Neural crest cell (in vitro differentiated cells): ENCODE data around the gene RBM4. TPM values are rescaled to one million over a fixed set of nuclear protein-coding genes. Genes with fewer than 3 reads are reported as not detected.
"Not testable (repeated sequence)": the region's sequence is repeated elsewhere in the genome, so short reads cannot be mapped to it uniquely, and the experiment has no call there.

Experiments
- DNase-seq: peaks from one replicate; pipeline ENCODE4 v3.0.0; 2021; ENCODE audit warnings: low read depth, mixed read lengths, low spot score
- H3K27ac Mint-ChIP-seq: one replicate; pipeline ENCODE4 v1.8.0; 2021; ENCODE audit warnings: mild to moderate bottlenecking, mixed read lengths; ENCODE audit not compliant: unreplicated experiment
- H3K27me3 Mint-ChIP-seq: 2 replicates; pipeline ENCODE4 v1.8.0; 2021; ENCODE audit warnings: low read depth, mild to moderate bottlenecking, mixed read lengths
- H3K36me3 Mint-ChIP-seq: 2 replicates; pipeline ENCODE4 v1.8.0; 2021; ENCODE audit warnings: low read depth, mild to moderate bottlenecking, mixed read lengths
- H3K4me1 Mint-ChIP-seq: 2 replicates; pipeline ENCODE4 v1.8.0; 2021; ENCODE audit warnings: mixed read lengths
- H3K4me3 Mint-ChIP-seq: one replicate; pipeline ENCODE4 v1.8.0; 2021; ENCODE audit warnings: mild to moderate bottlenecking, mixed read lengths
- H3K9me3 Mint-ChIP-seq: 2 replicates; pipeline ENCODE4 v1.8.0; 2021; ENCODE audit warnings: mixed read lengths
- CTCF ChIP-seq: fragments of 200-600 bp; sonication (generic); conservative IDR thresholded peaks from 2 replicates; pipeline ENCODE4 v1.5.0; 2021; ENCODE audit warnings: antibody characterized with exemption, mild to moderate bottlenecking
- total RNA-seq: library from RNA; stranded (reverse); gene quantifications from 2 replicates; pipeline ENCODE4 v1.2.1, GENCODE V29; 2021

Gene RBM4
- total RNA-seq, 1 donor from 2014 or later = 268 TPM

GRCh38 chr11:66636411-66636810 lies 2.1 kb upstream of the RBM4 start:
- Mint-ChIP-seq H3K4me1 (peaks cover 44% of the 10 kb centered on the region), H3K27ac (no peak overlapping the region), H3K9me3 (no peaks in the 10 kb centered on the region), H3K4me3 (peak overlapping the region; percentile 79), H3K27me3 (peaks cover 11% of the 10 kb centered on the region), H3K36me3 (peaks cover 36% of the 10 kb centered on the region)
- DNase-seq = no peak
- TF ChIP-seq CTCF = no peak

- no peak for DNase-seq
- H3K27me3 Mint-ChIP-seq = peaks cover 11% of the 10 kb centered on the region
- H3K4me1 Mint-ChIP-seq = peaks cover 56% of the 10 kb centered on the region
- peaks cover 39% of the 10 kb centered on the region for H3K36me3 Mint-ChIP-seq
- H3K27ac Mint-ChIP-seq = peak overlapping the region; percentile 61
- peak overlapping the region; percentile 99 for H3K4me3 Mint-ChIP-seq
- TF ChIP-seq CTCF = no peak
- H3K9me3 Mint-ChIP-seq = no peaks in the 10 kb centered on the region
Observed at GRCh38 chr11:66637557-66638176, 836 bp upstream of the RBM4 start.

DNA sequence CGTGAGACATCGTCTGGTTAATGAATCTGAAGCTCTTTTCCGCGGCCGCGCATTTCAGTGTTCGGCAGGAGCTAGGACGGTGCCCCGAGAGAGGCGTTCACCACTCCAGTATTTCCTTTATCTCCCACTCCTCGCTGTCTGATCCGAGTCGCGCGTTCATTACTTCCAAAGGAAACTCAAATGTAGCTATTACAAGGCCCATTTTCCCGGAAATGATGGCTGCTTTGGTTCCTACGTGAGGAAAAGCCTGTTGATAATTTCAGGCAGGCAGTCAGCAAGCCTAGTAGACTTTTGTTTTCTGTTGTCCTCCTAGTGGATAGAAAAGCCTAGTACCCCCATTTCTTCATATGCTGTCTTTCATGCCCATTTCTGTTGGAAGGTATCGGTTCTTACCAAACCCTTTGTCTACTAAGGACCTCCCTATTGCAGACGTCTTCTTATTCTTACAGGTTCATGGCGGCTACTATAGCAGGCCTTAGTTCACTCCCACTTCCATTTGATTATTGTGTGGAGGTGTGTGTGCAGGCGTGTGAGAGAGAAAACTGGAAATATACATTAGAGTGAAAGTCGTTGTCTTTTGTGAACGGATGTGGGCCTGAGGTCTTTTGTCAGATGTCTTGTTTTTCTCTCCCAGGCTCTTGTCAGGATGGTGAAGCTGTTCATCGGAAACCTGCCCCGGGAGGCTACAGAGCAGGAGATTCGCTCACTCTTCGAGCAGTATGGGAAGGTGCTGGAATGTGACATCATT lies 737 bp downstream of the RBM4 start:
- no peak for DNase-seq
- TF ChIP-seq CTCF = peak; percentile 29
- peaks cover 70% of the 10 kb centered on the region for H3K4me1 Mint-ChIP-seq
- H3K27ac Mint-ChIP-seq = peak overlapping the region; percentile 100
- H3K36me3 Mint-ChIP-seq = peaks cover 49% of the 10 kb centered on the region
- peak overlapping the region; percentile 99 for H3K4me3 Mint-ChIP-seq
- peaks cover 11% of the 10 kb centered on the region for H3K27me3 Mint-ChIP-seq
- no peaks in the 10 kb centered on the region for H3K9me3 Mint-ChIP-seq

GRCh38 chr11:66639814-66640340 lies 1.4 kb downstream of the RBM4 start:
- peak overlapping the region; percentile 99 for H3K4me3 Mint-ChIP-seq
- H3K9me3 Mint-ChIP-seq, DNase-seq: not testable (repeated sequence)
- H3K36me3 Mint-ChIP-seq = peaks cover 48% of the 10 kb centered on the region
- H3K27me3 Mint-ChIP-seq = peaks cover 11% of the 10 kb centered on the region
- peak overlapping the region; percentile 100 for H3K27ac Mint-ChIP-seq
- H3K4me1 Mint-ChIP-seq = peaks cover 77% of the 10 kb centered on the region

- Mint-ChIP-seq H3K4me3 (peak overlapping the region; percentile 99), H3K4me1 (peaks cover 88% of the 10 kb centered on the region), H3K36me3 (peaks cover 63% of the 10 kb centered on the region), H3K9me3 (no peaks in the 10 kb centered on the region), H3K27ac (no peak overlapping the region), H3K27me3 (peaks cover 11% of the 10 kb centered on the region)
- no peak for TF ChIP-seq CTCF
- no peak for DNase-seq
Observed at GRCh38 chr11:66641834-66642233, 3.3 kb downstream of the RBM4 start.
